HL-60 (cell line): ENCODE results near the gene CXCL11.

Source experiments
- DNase-seq, 2 experiments: peaks; one replicate each; pipeline ENCODE4 v3.0.0-alpha.2; 2010 to 2020; ENCODE audit warnings: low read depth in 1 of 2, low spot score in 1 of 2
- H3K27ac ChIP-seq: fragments of 250-450 bp; sonication (Bioruptor Pico); replicated peaks from 2 replicates; pipeline ENCODE4 v1.5.1; 2020; ENCODE audit warnings: mild to moderate bottlenecking, moderate library complexity
- H3K27me3 ChIP-seq: fragments of 250-450 bp; sonication (Bioruptor Pico); 2 replicates; pipeline ENCODE4 v1.5.1; 2021; ENCODE audit warnings: mild to moderate bottlenecking, moderate library complexity; ENCODE audit not compliant: insufficient read depth, poor library complexity, severe bottlenecking
- H3K4me3 ChIP-seq: replicated peaks from 2 replicates; pipeline ENCODE4 v1.5.1; 2011; ENCODE audit warnings: mild to moderate bottlenecking, control low read depth, low read length; ENCODE audit not compliant: insufficient read depth
- CTCF ChIP-seq: IDR thresholded peaks from one replicate; pipeline ENCODE4 v1.5.1; 2011; ENCODE audit warnings: low read length, control low read depth, inconsistent platforms; ENCODE audit not compliant: insufficient read depth
- GABPA ChIP-seq: IDR thresholded peaks from 2 replicates; pipeline ENCODE4 v1.6.1; 2012; ENCODE audit warnings: low read depth
- POLR2AphosphoS5 ChIP-seq: IDR thresholded peaks from 2 replicates; pipeline ENCODE4 v1.6.1; 2012; ENCODE audit warnings: low read depth
- REST ChIP-seq: IDR thresholded peaks from 2 replicates; pipeline ENCODE4 v1.6.1; 2012; ENCODE audit warnings: low read depth; ENCODE audit not compliant: insufficient replicate concordance
- SPI1 ChIP-seq: IDR thresholded peaks from 2 replicates; pipeline ENCODE4 v1.6.1; 2012; ENCODE audit warnings: low read depth, mild to moderate bottlenecking, borderline replicate concordance

CXCL11 gene

GRCh38 chr4:75995727-75996126 is 40.1 kb downstream of the CXCL11 start:
- no peak overlapping the region for H3K27ac ChIP-seq
- TF ChIP-seq CTCF (peak; percentile 18), SPI1 (no peak), POLR2AphosphoS5 (no peak), REST (no peak), GABPA (no peak)
- H3K27me3 ChIP-seq: no peaks in the 10 kb centered on the region
- peak in 1 of 2 experiments; percentile 17 for DNase-seq
- no peak overlapping the region for H3K4me3 ChIP-seq

- TF ChIP-seq SPI1 (no peak), POLR2AphosphoS5 (no peak), REST (no peak), GABPA (no peak), CTCF (no peak)
- Histone ChIP-seq H3K27ac (no peak overlapping the region), H3K27me3 (no peaks in the 10 kb centered on the region), H3K4me3 (no peak overlapping the region)
- DNase-seq: no peak
These were observed 43.4 kb downstream of the CXCL11 start for GRCh38 chr4:75992462-75992861.

- Histone ChIP-seq H3K4me3 (peak overlapping the region; percentile 90), H3K27ac (peak overlapping the region; percentile 76), H3K27me3 (no peaks in the 10 kb centered on the region)
- no peak for TF ChIP-seq SPI1
- TF ChIP-seq GABPA: no peak
- no peak for TF ChIP-seq CTCF
- no peak for TF ChIP-seq REST
- no peak for TF ChIP-seq POLR2AphosphoS5
- no peak for DNase-seq
These were observed 45.9 kb downstream of the CXCL11 start for GRCh38 chr4:75989846-75990528.
